ENCODE measurements around the gene CRYBG3. TPM values are rescaled to one million over a fixed set of nuclear protein-coding genes. Genes with fewer than 3 reads are reported as not detected.

CRYBG3 gene
- total and polyA plus RNA-seq, 2 of the 13 experiments (the other 11 are each of a cell fraction or from before 2014, with no cell fraction given): 3.8 to 15.9 TPM

- TF ChIP-seq RFX3 (CRISPR knock-in tag; IDR thresholded peaks at IDR 0.05) (no peak), PAXIP1 (CRISPR knock-in tag; conservative IDR thresholded peaks at IDR 0.05) (no peak; the same call in 1 of the 2 replicates), ZNF773 (CRISPR knock-in tag; IDR thresholded peaks at IDR 0.05; ENCODE audit: borderline replicate concordance) (peak; percentile 82; the same call in 1 of the 2 replicates), MYPOP (CRISPR knock-in tag; IDR thresholded peaks at IDR 0.05) (peak; percentile 95), NFYB (CRISPR knock-in tag; IDR thresholded peaks at IDR 0.05) (no peak), SALL1 (CRISPR knock-in tag; IDR thresholded peaks at IDR 0.05) (peak; percentile 72), SALL2 (CRISPR knock-in tag; IDR thresholded peaks at IDR 0.05) (peak; percentile 83; the same call in 1 of the 2 replicates), XBP1 (CRISPR knock-in tag; IDR thresholded peaks at IDR 0.05) (0 out of 2 replicates have a peak, but pooled peaks have one; percentile 9), ZNF460 (CRISPR knock-in tag; IDR thresholded peaks at IDR 0.05; ENCODE audit: borderline replicate concordance) (no peak), ZNF672 (CRISPR knock-in tag; IDR thresholded peaks at IDR 0.05) (no peak), SETDB1 (CRISPR knock-in tag; IDR thresholded peaks at IDR 0.05; ENCODE audit: borderline replicate concordance) (no peak), CREM (IDR thresholded peaks at IDR 0.05) (no peak), CREM (CRISPR knock-in tag; IDR thresholded peaks at IDR 0.05) (no peak), NRL (CRISPR knock-in tag; IDR thresholded peaks at IDR 0.05; ENCODE audit: borderline replicate concordance) (no peak), PATZ1 (CRISPR knock-in tag; IDR thresholded peaks at IDR 0.05) (no peak; the same call in none of the 2 replicates), ISX (CRISPR knock-in tag; conservative IDR thresholded peaks at IDR 0.05) (no peak), CEBPZ (IDR thresholded peaks at IDR 0.05; ENCODE audit: low read length) (no peak), POGZ (CRISPR knock-in tag; IDR thresholded peaks at IDR 0.05) (peak; percentile 57)
Observed at GRCh38 chr3:97821774-97822358, at the start of gene CRYBG3 (continued).
